ENCODE measurements around the gene TGFBRAP1.

The TGFBRAP1 gene

GRCh38 chr2:105235388-105236059 is 94.0 kb downstream of the TGFBRAP1 start:
- peak; percentile 57 for DNase-seq

GRCh38 chr2:105231232-105231619 is 98.3 kb downstream of the TGFBRAP1 start:
- DNase-seq: no peak

GRCh38 chr2:105224444-105224843 is 105.1 kb downstream of the TGFBRAP1 start:
- DNase-seq: no peak

- DNase-seq: no peak
Measured at GRCh38 chr2:105220604-105221003, 108.9 kb downstream of the TGFBRAP1 start.

- DNase-seq: no peak
Measured at GRCh38 chr2:105215586-105216192, 113.8 kb downstream of the TGFBRAP1 start.
